Cerebellar cortex (tissue), 1 donor: Measurements from ENCODE around the gene THAP6.
"Not testable (repeated sequence)": the region's sequence is repeated elsewhere in the genome, so short reads cannot be mapped to it uniquely, and the experiment has no call there.

ENCODE experiments used
- DNase-seq: peaks from one replicate; pipeline ENCODE4 v3.0.0-alpha.2; 2015; ENCODE audit warnings: low spot score

The THAP6 gene

GRCh38 chr4:75525910-75526309, 11.6 kb downstream of the THAP6 start:
- DNase-seq = no peak

DNA sequence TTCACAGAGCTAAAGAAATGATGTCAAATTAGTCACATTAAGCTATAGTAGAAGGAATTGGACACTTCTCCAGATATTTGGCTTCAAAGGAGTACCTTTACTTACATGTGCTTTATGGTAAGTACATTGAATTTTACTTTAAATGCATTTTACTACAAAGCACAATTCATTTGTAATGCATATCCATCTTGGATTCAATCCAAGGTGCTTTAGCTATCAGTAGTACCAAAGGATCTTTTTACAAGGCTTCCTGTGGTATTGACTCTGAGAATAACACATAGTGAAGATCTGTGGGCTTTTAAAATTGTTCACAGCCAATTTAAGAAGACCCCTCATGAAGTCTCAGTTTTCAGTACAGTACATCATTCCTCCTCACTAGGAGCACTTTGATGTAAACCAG, 13.2 kb downstream of the THAP6 start:
- no peak for DNase-seq

- no peak for DNase-seq
Measured at GRCh38 chr4:75530556-75531322, 16.5 kb downstream of the THAP6 start.

GRCh38 chr4:75531536-75532143, 17.4 kb downstream of the THAP6 start:
- DNase-seq = not testable (repeated sequence)

GRCh38 chr4:75533339-75533887, 19.1 kb downstream of the THAP6 start:
- DNase-seq = not testable (repeated sequence)

DNA sequence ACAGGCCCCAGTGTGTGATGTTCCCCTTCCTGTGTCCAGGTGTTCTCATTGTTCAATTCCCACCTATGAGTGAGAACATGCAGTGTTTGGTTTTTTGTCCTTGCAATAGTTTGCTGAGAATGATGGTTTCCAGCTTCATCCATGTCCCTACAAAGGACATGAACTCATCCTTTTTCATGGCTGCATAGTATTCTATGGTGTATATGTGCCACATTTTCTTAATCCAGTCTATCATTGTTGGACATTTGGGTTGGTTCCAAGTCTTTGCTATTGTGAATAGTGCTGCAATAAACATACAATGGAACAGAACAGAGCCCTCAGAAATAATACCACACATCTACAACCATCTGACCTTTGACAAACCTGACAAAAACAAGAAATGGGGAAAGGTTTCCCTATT, 19.7 kb downstream of the THAP6 start:
- not testable (repeated sequence) for DNase-seq

- not testable (repeated sequence) for DNase-seq
Measured at GRCh38 chr4:75537308-75537707, 23.0 kb downstream of the THAP6 start.

DNA sequence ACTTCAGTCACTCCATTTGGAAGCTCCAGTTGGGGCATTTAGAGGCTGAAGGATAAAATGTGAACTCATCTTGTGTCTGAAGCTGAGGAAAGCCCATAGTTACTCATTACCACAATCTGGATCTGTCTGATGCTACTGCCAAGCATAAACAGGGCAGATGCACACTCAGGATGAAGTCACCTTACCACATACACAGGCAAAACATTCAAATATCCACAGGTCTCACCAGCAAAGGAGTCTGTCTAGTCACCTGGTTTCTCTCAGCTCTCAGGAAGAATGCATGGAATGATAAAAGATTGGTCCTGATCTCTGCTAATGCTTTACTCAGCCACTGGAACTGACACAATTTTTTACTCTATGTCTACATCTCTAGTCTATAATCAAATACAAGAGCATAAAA, 28.6 kb downstream of the THAP6 start:
- no peak for DNase-seq

- DNase-seq = not testable (repeated sequence)
Measured at GRCh38 chr4:75544220-75544619, 29.9 kb downstream of the THAP6 start.

- DNase-seq = no peak
Measured at GRCh38 chr4:75544870-75545269, 30.6 kb downstream of the THAP6 start.

DNA sequence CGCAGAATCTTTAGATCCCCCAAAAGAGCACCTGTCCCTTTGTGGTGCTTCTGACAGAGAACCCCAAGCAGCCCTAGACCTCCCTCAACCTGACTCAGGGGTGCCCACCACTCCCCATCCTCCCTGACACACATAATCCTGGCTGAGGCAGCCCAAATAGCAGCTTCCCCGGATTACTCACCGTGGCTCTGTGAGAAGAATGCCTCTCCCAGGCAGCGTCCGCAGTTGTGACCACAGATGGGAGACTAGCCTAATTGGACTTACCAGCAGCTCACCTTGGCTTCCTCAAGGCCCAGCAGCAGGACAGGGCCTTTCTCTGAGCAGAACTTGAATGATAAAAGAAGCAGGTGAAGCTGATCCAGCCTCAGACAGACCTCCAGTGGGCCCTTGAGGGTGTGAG, 31.3 kb downstream of the THAP6 start:
- no peak for DNase-seq

DNA sequence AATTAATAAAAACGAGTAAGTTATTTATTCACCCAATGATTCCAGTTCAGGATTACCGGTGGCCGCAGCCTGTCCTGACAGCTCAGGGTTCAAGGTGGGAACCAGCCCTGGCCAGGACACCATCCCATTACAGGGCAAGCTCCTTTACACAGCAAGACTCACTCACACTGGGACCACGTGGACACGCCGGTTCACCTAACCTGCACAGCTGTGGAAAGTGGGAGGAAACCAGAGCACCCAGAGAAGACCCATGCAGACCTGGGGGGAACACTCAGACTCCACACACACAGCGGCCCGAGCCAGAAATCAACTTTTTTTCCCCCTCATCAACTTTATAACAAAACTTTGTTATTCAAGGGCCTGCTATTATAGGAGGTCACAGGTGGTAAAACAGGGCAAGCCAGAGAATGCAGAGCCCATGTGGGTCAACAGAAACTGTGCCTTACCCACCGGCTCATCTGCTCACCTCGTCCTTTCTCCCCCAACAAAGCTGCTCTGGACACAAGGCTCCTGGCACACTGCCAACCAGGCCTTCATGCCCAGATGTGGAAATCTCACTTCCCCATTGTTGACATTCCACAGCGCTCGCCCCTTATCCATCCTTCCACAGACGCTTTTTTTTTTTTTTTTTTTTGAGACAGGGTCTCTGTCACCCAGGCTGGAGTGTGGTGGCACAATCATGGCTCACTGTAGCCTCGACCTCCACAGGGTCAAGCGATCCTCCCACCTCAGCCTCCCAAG, 33.5 kb downstream of the THAP6 start:
- no peak for DNase-seq

GRCh38 chr4:75549019-75549418, 34.7 kb downstream of the THAP6 start:
- no peak for DNase-seq

DNA sequence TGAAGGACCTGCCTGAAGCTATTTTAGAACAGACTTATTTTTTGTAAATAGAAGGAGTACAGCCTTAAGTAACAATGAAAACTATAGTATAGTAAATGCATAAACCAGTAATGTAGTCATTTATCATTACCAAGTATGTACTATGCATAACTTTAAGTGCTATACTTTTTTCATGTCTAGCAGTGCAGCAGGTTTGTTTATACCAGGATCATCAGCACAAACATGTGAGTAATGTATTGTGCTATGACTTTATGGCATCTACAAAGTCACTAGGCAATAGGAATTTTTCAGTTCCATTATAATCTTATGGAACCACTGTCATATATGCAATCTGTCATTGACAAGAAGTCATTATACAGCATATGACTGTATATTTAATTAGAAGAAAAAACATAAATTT, 38.2 kb downstream of the THAP6 start:
- no peak for DNase-seq

- no peak for DNase-seq
Measured at GRCh38 chr4:75555294-75556164, 41.3 kb downstream of the THAP6 start, which contains the start of gene ODAPH. Gene ODAPH, plus strand, starts transcription at chr4:75556066. Its CDS starts 17 bp downstream, at chr4:75556083.

DNA sequence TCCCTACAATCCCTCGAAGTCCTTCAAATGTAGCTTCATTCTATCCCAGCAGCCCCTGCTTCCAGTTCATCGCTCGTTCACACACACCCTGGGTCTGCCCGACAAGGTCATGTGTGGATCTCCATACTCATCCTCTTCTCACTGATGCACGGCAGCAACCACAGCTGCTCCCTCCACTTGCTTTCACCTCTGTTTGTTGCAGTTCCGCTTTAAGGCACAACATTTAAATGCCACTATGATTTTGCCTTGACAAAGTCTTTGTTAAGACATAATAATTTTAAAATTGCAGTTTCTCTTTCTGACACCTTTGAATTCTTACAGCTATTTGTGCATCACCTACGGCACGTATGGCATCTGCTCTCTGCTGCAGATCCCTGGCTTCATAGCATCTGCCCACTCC, 43.4 kb downstream of the THAP6 start:
- DNase-seq = no peak

DNA sequence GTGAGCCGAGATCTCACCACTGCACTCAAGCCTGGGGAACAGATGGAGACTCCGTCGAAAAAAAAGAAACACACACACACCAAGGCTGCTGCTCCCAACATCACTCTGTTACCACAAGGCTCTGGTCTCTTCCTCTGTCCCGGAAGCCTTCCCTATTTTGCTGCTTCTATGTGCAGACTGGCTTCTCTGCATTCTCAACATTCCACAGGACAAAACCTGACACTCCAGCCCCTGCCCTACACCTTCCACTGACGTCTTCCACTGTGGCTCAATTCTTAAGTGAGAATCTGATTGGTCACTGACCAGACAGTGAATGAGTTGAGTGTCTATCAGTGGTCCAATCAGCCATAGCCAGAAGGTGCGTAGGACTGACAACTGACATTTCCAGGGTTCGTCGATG, 47.5 kb downstream of the THAP6 start:
- DNase-seq = no peak

- no peak for DNase-seq
Measured at GRCh38 chr4:75564023-75564422, 49.8 kb downstream of the THAP6 start.

- no peak for DNase-seq
Measured at GRCh38 chr4:75565481-75565880, 51.2 kb downstream of the THAP6 start.

GRCh38 chr4:75566911-75567310, 52.6 kb downstream of the THAP6 start:
- no peak for DNase-seq

DNA sequence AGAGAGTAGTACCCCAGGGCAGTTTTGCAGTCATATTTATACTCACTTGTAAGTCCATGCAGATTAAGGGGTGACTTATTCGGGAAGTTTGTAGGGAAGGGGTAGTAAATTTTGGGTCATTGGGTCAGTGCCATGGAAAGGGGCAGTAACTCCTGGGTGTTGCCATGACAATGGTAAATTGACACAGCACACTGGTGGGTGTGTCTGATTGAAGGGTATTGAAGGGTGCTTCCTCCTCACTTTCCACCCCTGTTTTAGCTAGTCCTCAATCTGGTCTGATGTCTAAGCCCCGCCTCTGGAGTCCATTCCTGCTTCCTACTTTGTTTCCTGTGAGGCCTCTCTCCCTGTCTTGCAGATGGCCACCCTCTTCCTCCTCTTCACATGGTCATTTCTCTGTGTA, 53.5 kb downstream of the THAP6 start:
- DNase-seq = no peak
